ENCODE data around the gene BCAN. TPM values are rescaled to one million over a fixed set of nuclear protein-coding genes. Genes with fewer than 3 reads are reported as not detected.
A peak's percentile ranks its signal among the peaks of the same experiment; 100 is the strongest.

The BCAN gene
- total RNA-seq, 1 experiment from 2014 or later, result 3.6 TPM

DNA sequence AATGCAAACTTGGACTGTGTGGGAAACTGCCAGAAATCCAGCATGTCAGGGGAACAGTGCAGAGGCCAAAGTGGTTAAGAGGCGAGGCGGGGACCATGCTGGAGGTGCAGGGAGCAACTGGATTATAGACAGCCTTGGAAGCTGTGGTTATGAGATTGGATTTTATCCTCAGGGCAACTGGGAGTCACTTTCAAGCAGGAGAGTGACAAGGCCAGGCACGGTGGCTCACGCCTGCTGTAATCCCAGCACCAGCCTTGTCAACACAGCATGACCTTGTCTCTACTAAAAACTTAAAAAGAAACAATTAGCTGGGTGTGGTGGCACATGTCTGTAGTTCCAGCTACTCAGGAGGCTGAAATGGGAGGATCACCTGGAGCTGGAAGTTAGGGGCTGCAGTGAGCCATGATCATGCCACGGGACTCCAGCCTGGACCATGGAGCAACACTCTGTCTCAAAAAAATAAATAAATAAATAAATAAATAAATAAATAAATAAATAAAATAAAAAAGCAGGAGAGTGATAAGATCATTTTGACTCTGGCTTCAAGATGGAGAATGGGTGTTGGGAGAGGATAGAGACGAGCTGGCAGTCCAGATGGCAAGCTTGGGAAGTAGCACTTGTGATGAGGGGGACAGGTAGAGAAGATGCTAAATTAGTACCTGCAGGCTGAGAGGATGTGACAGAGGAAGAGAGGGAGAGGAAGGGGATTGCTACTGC lies 19.2 kb upstream of the BCAN start (continued):
- TF ChIP-seq, protein P1, sequence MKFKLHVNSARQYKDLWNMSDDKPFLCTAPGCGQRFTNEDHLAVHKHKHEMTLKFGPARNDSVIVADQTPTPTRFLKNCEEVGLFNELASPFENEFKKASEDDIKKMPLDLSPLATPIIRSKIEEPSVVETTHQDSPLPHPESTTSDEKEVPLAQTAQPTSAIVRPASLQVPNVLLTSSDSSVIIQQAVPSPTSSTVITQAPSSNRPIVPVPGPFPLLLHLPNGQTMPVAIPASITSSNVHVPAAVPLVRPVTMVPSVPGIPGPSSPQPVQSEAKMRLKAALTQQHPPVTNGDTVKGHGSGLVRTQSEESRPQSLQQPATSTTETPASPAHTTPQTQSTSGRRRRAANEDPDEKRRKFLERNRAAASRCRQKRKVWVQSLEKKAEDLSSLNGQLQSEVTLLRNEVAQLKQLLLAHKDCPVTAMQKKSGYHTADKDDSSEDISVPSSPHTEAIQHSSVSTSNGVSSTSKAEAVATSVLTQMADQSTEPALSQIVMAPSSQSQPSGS (CRISPR knock-in tag; IDR thresholded peaks at IDR 0.05; ENCODE audit: borderline replicate concordance, low read depth), result no peak
- TF ChIP-seq NR3C1 (CRISPR knock-in tag; conservative IDR thresholded peaks at IDR 0.05; ENCODE audit: low read depth) (no peak), NFYB (CRISPR knock-in tag; conservative IDR thresholded peaks at IDR 0.05; ENCODE audit: low read depth) (no peak), SMAD4 (CRISPR knock-in tag; IDR thresholded peaks at IDR 0.05) (no peak), SP1 (CRISPR knock-in tag; conservative IDR thresholded peaks at IDR 0.05) (no peak)
- TF ChIP-seq, protein P2, sequence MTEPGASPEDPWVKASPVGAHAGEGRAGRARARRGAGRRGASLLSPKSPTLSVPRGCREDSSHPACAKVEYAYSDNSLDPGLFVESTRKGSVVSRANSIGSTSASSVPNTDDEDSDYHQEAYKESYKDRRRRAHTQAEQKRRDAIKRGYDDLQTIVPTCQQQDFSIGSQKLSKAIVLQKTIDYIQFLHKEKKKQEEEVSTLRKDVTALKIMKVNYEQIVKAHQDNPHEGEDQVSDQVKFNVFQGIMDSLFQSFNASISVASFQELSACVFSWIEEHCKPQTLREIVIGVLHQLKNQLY (CRISPR knock-in tag; IDR thresholded peaks at IDR 0.05), result no peak
- TF ChIP-seq, protein P3, sequence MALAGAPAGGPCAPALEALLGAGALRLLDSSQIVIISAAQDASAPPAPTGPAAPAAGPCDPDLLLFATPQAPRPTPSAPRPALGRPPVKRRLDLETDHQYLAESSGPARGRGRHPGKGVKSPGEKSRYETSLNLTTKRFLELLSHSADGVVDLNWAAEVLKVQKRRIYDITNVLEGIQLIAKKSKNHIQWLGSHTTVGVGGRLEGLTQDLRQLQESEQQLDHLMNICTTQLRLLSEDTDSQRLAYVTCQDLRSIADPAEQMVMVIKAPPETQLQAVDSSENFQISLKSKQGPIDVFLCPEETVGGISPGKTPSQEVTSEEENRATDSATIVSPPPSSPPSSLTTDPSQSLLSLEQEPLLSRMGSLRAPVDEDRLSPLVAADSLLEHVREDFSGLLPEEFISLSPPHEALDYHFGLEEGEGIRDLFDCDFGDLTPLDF (CRISPR knock-in tag; IDR thresholded peaks at IDR 0.05), result no peak

DNA sequence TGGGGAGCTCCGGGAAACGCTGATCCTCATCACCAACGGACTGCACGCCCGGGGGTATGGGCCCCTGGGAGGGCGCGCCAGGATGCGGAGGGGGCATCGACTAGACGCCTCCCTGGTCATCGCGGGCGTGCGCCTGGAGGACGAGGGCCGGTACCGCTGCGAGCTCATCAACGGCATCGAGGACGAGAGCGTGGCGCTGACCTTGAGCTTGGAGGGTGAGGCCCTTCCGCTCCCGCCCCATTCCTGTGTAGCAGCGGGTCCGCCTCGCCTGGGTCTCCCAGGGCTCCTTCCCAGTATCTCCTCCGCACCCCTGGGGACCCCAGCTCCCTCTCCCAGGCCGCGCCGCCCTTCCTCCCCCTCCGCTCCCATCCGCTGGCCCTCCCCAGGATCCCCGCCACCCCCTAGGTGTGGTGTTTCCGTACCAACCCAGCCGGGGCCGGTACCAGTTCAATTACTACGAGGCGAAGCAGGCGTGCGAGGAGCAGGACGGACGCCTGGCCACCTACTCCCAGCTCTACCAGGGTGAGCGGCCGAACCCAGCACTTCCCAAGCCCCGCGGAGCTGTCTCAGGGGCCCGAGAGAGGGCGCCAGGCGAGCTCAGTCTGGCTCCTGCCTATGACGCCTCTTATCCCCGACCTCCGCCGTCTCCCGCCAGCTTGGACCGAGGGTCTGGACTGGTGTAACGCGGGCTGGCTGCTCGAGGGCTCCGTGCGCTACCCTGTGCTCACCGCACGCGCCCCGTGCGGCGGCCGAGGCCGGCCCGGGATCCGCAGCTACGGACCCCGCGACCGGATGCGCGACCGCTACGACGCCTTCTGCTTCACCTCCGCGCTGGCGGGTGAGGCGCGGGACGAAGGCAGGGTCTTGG lies 17.7 kb upstream of the BCAN start:
- peaks cover 88% of the 10 kb centered on the region for H3K27me3 Mint-ChIP-seq (ENCODE audit: low read depth)
- no peaks in the 10 kb centered on the region for H3K36me3 Mint-ChIP-seq
- CTCF ChIA-PET, result interaction anchor here (0.7 to 13.2 kb wide), 55 partner anchors 8 to 303 kb away, joined by 3 to 365 read pairs (median 6); partner anchors contain the start of genes BCAN, CRABP2, GPATCH4 and HDGF
- no peak overlapping the region for H3K27ac Mint-ChIP-seq
- POLR2A ChIA-PET, result interaction anchor here (0.7 to 2.3 kb wide), 9 partner anchors 12 to 83 kb away, joined by 3 to 16 read pairs (median 5); partner anchors contain the start of gene NES
- peak; percentile 80 for ATAC-seq
- H3K4me3 Mint-ChIP-seq, result peak overlapping the region; percentile 79
- DNase-seq (ENCODE audit: low spot score), result peak; percentile 82
- H3K9me3 Mint-ChIP-seq, result no peaks in the 10 kb centered on the region
- peaks cover 9% of the 10 kb centered on the region for H3K4me1 Mint-ChIP-seq
- TF ChIP-seq GABPB1 (CRISPR knock-in tag; IDR thresholded peaks at IDR 0.05) (no peak), RELA (CRISPR knock-in tag; IDR thresholded peaks at IDR 0.05; ENCODE audit: borderline replicate concordance) (0 out of 2 replicates have a peak, but pooled peaks have one; percentile 42), ZNF121 (CRISPR knock-in tag; IDR thresholded peaks at IDR 0.05) (no peak), FOXP1 (CRISPR knock-in tag; IDR thresholded peaks at IDR 0.05; ENCODE audit: borderline replicate concordance) (peak; percentile 87), FOXK1 (CRISPR knock-in tag; IDR thresholded peaks at IDR 0.05) (peak; percentile 81; the same call in 1 of the 2 replicates), ESRRA (CRISPR knock-in tag; IDR thresholded peaks at IDR 0.05; ENCODE audit: borderline replicate concordance) (0 out of 2 replicates have a peak, but pooled peaks have one; percentile 59), MYBL2 (CRISPR knock-in tag; IDR thresholded peaks at IDR 0.05) (peak; percentile 84), ZNF416 (CRISPR knock-in tag; IDR thresholded peaks at IDR 0.05) (no peak), ZNF317 (CRISPR knock-in tag; IDR thresholded peaks at IDR 0.05; ENCODE audit: borderline replicate concordance, low read depth) (0 out of 2 replicates have a peak, but pooled peaks have one; percentile 40)
- TF ChIP-seq, protein P4, sequence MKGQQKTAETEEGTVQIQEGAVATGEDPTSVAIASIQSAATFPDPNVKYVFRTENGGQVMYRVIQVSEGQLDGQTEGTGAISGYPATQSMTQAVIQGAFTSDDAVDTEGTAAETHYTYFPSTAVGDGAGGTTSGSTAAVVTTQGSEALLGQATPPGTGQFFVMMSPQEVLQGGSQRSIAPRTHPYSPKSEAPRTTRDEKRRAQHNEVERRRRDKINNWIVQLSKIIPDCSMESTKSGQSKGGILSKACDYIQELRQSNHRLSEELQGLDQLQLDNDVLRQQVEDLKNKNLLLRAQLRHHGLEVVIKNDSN (CRISPR knock-in tag; IDR thresholded peaks at IDR 0.05), result 0 out of 2 replicates have a peak, but pooled peaks have one; percentile 29
- TF ChIP-seq, protein P5, sequence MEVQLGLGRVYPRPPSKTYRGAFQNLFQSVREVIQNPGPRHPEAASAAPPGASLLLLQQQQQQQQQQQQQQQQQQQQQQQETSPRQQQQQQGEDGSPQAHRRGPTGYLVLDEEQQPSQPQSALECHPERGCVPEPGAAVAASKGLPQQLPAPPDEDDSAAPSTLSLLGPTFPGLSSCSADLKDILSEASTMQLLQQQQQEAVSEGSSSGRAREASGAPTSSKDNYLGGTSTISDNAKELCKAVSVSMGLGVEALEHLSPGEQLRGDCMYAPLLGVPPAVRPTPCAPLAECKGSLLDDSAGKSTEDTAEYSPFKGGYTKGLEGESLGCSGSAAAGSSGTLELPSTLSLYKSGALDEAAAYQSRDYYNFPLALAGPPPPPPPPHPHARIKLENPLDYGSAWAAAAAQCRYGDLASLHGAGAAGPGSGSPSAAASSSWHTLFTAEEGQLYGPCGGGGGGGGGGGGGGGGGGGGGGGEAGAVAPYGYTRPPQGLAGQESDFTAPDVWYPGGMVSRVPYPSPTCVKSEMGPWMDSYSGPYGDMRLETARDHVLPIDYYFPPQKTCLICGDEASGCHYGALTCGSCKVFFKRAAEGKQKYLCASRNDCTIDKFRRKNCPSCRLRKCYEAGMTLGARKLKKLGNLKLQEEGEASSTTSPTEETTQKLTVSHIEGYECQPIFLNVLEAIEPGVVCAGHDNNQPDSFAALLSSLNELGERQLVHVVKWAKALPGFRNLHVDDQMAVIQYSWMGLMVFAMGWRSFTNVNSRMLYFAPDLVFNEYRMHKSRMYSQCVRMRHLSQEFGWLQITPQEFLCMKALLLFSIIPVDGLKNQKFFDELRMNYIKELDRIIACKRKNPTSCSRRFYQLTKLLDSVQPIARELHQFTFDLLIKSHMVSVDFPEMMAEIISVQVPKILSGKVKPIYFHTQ (CRISPR knock-in tag; IDR thresholded peaks at IDR 0.05), result no peak
- TF ChIP-seq, protein P6, sequence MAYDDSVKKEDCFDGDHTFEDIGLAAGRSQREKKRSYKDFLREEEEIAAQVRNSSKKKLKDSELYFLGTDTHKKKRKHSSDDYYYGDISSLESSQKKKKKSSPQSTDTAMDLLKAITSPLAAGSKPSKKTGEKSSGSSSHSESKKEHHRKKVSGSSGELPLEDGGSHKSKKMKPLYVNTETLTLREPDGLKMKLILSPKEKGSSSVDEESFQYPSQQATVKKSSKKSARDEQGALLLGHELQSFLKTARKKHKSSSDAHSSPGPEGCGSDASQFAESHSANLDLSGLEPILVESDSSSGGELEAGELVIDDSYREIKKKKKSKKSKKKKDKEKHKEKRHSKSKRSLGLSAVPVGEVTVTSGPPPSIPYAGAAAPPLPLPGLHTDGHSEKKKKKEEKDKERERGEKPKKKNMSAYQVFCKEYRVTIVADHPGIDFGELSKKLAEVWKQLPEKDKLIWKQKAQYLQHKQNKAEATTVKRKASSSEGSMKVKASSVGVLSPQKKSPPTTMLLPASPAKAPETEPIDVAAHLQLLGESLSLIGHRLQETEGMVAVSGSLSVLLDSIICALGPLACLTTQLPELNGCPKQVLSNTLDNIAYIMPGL (CRISPR knock-in tag; IDR thresholded peaks at IDR 0.05), result peak; percentile 73
- TF ChIP-seq, protein P7, sequence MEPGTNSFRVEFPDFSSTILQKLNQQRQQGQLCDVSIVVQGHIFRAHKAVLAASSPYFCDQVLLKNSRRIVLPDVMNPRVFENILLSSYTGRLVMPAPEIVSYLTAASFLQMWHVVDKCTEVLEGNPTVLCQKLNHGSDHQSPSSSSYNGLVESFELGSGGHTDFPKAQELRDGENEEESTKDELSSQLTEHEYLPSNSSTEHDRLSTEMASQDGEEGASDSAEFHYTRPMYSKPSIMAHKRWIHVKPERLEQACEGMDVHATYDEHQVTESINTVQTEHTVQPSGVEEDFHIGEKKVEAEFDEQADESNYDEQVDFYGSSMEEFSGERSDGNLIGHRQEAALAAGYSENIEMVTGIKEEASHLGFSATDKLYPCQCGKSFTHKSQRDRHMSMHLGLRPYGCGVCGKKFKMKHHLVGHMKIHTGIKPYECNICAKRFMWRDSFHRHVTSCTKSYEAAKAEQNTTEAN (CRISPR knock-in tag; IDR thresholded peaks at IDR 0.05), result peak; percentile 68; the same call in 1 of the 2 replicates
- TF ChIP-seq, protein P8, sequence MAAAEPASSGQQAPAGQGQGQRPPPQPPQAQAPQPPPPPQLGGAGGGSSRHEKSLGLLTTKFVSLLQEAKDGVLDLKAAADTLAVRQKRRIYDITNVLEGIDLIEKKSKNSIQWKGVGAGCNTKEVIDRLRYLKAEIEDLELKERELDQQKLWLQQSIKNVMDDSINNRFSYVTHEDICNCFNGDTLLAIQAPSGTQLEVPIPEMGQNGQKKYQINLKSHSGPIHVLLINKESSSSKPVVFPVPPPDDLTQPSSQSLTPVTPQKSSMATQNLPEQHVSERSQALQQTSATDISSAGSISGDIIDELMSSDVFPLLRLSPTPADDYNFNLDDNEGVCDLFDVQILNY (CRISPR knock-in tag; IDR thresholded peaks at IDR 0.05), result peak; percentile 73
